Pons (tissue), 1 donor: ENCODE data around the gene CCDC92.

Experiments
- DNase-seq: peaks from one replicate; pipeline ENCODE4 v3.0.0-alpha.2; 2016; ENCODE audit warnings: low spot score

Gene CCDC92

GRCh38 chr12:124002021-124002644 lies 29.5 kb upstream of the CCDC92 start:
- DNase-seq = no peak

- DNase-seq = no peak
Measured at GRCh38 chr12:124001343-124001742, 28.7 kb upstream of the CCDC92 start.

- no peak for DNase-seq
Measured at GRCh38 chr12:124000111-124000510, 27.5 kb upstream of the CCDC92 start.

- DNase-seq = peak; percentile 57
Measured at GRCh38 chr12:123998991-123999359, 26.3 kb upstream of the CCDC92 start.

- DNase-seq = no peak
Measured at GRCh38 chr12:123998344-123998990, 25.8 kb upstream of the CCDC92 start.

- no peak for DNase-seq
Measured at GRCh38 chr12:123997908-123998307, 25.3 kb upstream of the CCDC92 start.

GRCh38 chr12:123997033-123997822 lies 24.6 kb upstream of the CCDC92 start:
- peak; percentile 86 for DNase-seq

GRCh38 chr12:123996581-123996980 lies 23.9 kb upstream of the CCDC92 start:
- DNase-seq = peak; percentile 96

- DNase-seq = no peak
Measured at GRCh38 chr12:123995023-123995748, 22.6 kb upstream of the CCDC92 start.

GRCh38 chr12:123992118-123992825 lies 19.6 kb upstream of the CCDC92 start:
- DNase-seq = no peak

- DNase-seq = no peak
Measured at GRCh38 chr12:123991372-123991951, 18.8 kb upstream of the CCDC92 start.

- no peak for DNase-seq
Measured at GRCh38 chr12:123990511-123990910, 17.9 kb upstream of the CCDC92 start.

- no peak for DNase-seq
Measured at GRCh38 chr12:123989753-123990152, 17.1 kb upstream of the CCDC92 start.

GRCh38 chr12:123989168-123989567 lies 16.5 kb upstream of the CCDC92 start:
- DNase-seq = no peak

- DNase-seq = no peak
Measured at GRCh38 chr12:123987022-123987421, 14.4 kb upstream of the CCDC92 start.

GRCh38 chr12:123986374-123986965 lies 13.8 kb upstream of the CCDC92 start:
- peak; percentile 62 for DNase-seq

GRCh38 chr12:123984903-123985302 lies 12.3 kb upstream of the CCDC92 start:
- DNase-seq = no peak

- DNase-seq = peak; percentile 93
Measured at GRCh38 chr12:123983822-123984485, 11.3 kb upstream of the CCDC92 start.

GRCh38 chr12:123982269-123982668 lies 9.6 kb upstream of the CCDC92 start:
- no peak for DNase-seq

- DNase-seq = no peak
Measured at GRCh38 chr12:123979566-123979965, 6.9 kb upstream of the CCDC92 start.
